AG10803 (cell line): ENCODE results near the gene COLGALT1.

Source experiments
- DNase-seq: peaks from one replicate; pipeline ENCODE4 v3.0.0; 2010; ENCODE audit warnings: low read depth
- H3K4me3 ChIP-seq: 2 replicates; pipeline ENCODE4 v1.5.1; 2011; ENCODE audit warnings: mild to moderate bottlenecking, low read length, control low read depth
- TF ChIP-seq, protein P1 (sequence below): conservative IDR thresholded peaks from 2 replicates; pipeline ENCODE4 v1.5.1; 2011; ENCODE audit warnings: mild to moderate bottlenecking, low read length, control low read depth, inconsistent platforms

The COLGALT1 gene

DNA sequence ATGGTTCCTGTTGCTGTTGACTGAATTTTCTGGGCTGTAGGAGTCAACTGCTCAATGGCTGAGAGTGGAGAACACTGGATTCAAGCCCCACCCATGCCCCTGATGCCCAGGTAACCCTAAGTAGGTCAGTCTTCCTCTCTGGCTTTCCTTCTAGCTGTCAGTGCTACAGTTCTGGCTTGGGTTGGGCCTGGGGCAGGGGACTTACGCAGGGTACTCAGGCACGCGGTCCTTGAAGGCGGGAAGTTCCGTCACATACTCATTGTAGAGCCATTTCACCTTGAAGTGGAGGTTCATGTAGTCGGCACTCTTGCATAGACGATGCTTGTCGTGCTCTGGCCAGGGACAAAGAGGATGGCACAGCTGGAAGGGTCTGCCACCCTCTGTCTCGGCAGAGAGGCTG is 77.1 kb downstream of the COLGALT1 start:
- H3K4me3 ChIP-seq = no peak overlapping the region
- TF ChIP-seq, protein P1, sequence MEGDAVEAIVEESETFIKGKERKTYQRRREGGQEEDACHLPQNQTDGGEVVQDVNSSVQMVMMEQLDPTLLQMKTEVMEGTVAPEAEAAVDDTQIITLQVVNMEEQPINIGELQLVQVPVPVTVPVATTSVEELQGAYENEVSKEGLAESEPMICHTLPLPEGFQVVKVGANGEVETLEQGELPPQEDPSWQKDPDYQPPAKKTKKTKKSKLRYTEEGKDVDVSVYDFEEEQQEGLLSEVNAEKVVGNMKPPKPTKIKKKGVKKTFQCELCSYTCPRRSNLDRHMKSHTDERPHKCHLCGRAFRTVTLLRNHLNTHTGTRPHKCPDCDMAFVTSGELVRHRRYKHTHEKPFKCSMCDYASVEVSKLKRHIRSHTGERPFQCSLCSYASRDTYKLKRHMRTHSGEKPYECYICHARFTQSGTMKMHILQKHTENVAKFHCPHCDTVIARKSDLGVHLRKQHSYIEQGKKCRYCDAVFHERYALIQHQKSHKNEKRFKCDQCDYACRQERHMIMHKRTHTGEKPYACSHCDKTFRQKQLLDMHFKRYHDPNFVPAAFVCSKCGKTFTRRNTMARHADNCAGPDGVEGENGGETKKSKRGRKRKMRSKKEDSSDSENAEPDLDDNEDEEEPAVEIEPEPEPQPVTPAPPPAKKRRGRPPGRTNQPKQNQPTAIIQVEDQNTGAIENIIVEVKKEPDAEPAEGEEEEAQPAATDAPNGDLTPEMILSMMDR = no peak
- no peak for DNase-seq
